GM21360 (cell line): Measurements from ENCODE around the gene ZNF81.
"Not testable (repeated sequence)": the region's sequence is repeated elsewhere in the genome, so short reads cannot be mapped to it uniquely, and the experiment has no call there.

Experiments used
- ATAC-seq: cut with Tn5 transposase; IDR thresholded peaks from one replicate; pipeline ENCODE4 v1.9.1; 2021; ENCODE audit warnings: mild to moderate bottlenecking, moderate library complexity; ENCODE audit not compliant: unreplicated experiment

The ZNF81 gene

GRCh38 chrX:47836164-47837072 is at the start of gene ZNF81:
Gene ZNF81 (plus strand): TSS chrX:47836902. CDS start chrX:47846268, 9,366 bp downstream.
- ATAC-seq: peak; percentile 83

GRCh38 chrX:47796433-47796906 is 40.2 kb upstream of the ZNF81 start:
- no peak for ATAC-seq

GRCh38 chrX:47797084-47797483 is 39.6 kb upstream of the ZNF81 start:
- ATAC-seq: no peak

- no peak for ATAC-seq
Measured at GRCh38 chrX:47798861-47799260, 37.8 kb upstream of the ZNF81 start.

- ATAC-seq: no peak
Measured at GRCh38 chrX:47802589-47802988, 34.1 kb upstream of the ZNF81 start.

- not testable (repeated sequence) for ATAC-seq
Measured at GRCh38 chrX:47803103-47803502, 33.6 kb upstream of the ZNF81 start.

- no peak for ATAC-seq
Measured at GRCh38 chrX:47804315-47804714, 32.4 kb upstream of the ZNF81 start.

GRCh38 chrX:47805844-47806243 is 30.9 kb upstream of the ZNF81 start:
- ATAC-seq: not testable (repeated sequence)

- ATAC-seq: not testable (repeated sequence)
Measured at GRCh38 chrX:47806415-47807271, 30.1 kb upstream of the ZNF81 start.

- ATAC-seq: not testable (repeated sequence)
Measured at GRCh38 chrX:47807272-47807538, 29.5 kb upstream of the ZNF81 start.

GRCh38 chrX:47807548-47807947 is 29.2 kb upstream of the ZNF81 start:
- no peak for ATAC-seq

- no peak for ATAC-seq
Measured at GRCh38 chrX:47808904-47809788, 27.6 kb upstream of the ZNF81 start.

- ATAC-seq: no peak
Measured at GRCh38 chrX:47814851-47815250, 21.9 kb upstream of the ZNF81 start.

- ATAC-seq: no peak
Measured at GRCh38 chrX:47815901-47816845, 20.5 kb upstream of the ZNF81 start.

- ATAC-seq: no peak
Measured at GRCh38 chrX:47817421-47817820, 19.3 kb upstream of the ZNF81 start.

GRCh38 chrX:47817897-47818296 is 18.8 kb upstream of the ZNF81 start:
- ATAC-seq: no peak

- ATAC-seq: no peak
Measured at GRCh38 chrX:47828984-47829383, 7.7 kb upstream of the ZNF81 start.

- no peak for ATAC-seq
Measured at GRCh38 chrX:47831788-47832187, 4.9 kb upstream of the ZNF81 start.

- ATAC-seq: no peak
Measured at GRCh38 chrX:47838361-47838760, 1.7 kb downstream of the ZNF81 start.

- ATAC-seq: no peak
Measured at GRCh38 chrX:47840111-47840510, 3.4 kb downstream of the ZNF81 start.
